Aorta (tissue), 5 donors: ENCODE results near the gene NGFR. TPM values are rescaled to one million over a fixed set of nuclear protein-coding genes. Genes with fewer than 3 reads are reported as not detected.

Experiments
- ATAC-seq: fragments of 200-7000 bp; cut with Tn5 transposase; one replicate; pipeline ENCODE4 v1.9.1; 2022; ENCODE audit warnings: moderate library complexity; ENCODE audit not compliant: low FRiP score
- DNase-seq, 2 donors: peaks; one replicate each; pipeline ENCODE4 v3.0.0-alpha.2; 2020
- H3K27ac ChIP-seq, 2 donors: one replicate each; pipeline ENCODE4 v1.5.1; 2013; ENCODE audit warnings: low read length in 2 of 2, mild to moderate bottlenecking in 2 of 2, moderate library complexity in 2 of 2, control low read depth in 1 of 2, inconsistent platforms in 1 of 2, low read depth in 1 of 2
- H3K27me3 ChIP-seq, 2 donors: one replicate each; pipeline ENCODE4 v1.6.1; 2013; ENCODE audit warnings: control low read depth in 1 of 2, low read length in 1 of 2, mild to moderate bottlenecking in 1 of 2, moderate library complexity in 1 of 2; ENCODE audit not compliant: insufficient read depth in 2 of 2, control insufficient read depth in 1 of 2
- H3K36me3 ChIP-seq, 2 donors: one replicate each; pipeline ENCODE4 v1.6.1; 2013; ENCODE audit warnings: control low read depth in 1 of 2, low read length in 1 of 2, mild to moderate bottlenecking in 1 of 2; ENCODE audit not compliant: insufficient read depth in 2 of 2, control insufficient read depth in 1 of 2
- H3K4me1 ChIP-seq, 2 donors: one replicate each; pipeline ENCODE4 v1.6.1; 2013; ENCODE audit warnings: low read length in 2 of 2, control low read depth in 1 of 2, mild to moderate bottlenecking in 1 of 2, moderate library complexity in 1 of 2; ENCODE audit not compliant: insufficient read depth in 2 of 2, control insufficient read depth in 1 of 2
- H3K4me3 ChIP-seq, 2 donors: one replicate each; pipeline ENCODE4 v1.5.1; 2013; ENCODE audit warnings: low read length in 2 of 2, control low read depth in 1 of 2, mild to moderate bottlenecking in 1 of 2
- H3K9me3 ChIP-seq: one replicate; pipeline ENCODE4 v1.6.1; 2013; ENCODE audit warnings: mild to moderate bottlenecking, low read length; ENCODE audit not compliant: control insufficient read depth
- WGBS, 2 donors: extraction: QIAGEN DNeasy Blood & Tissue Kit; methylation state at CpG; one replicate each; pipeline ENCODE4 v1.1.7; 2013; 5-methylcytosine and 5-hydroxymethylcytosine counted together
- intact Hi-C, 2 donors: fragments of 100-400 bp; cut with DNase I; formaldehyde crosslinking; loops; one replicate each; pipeline versions ENCODE4 v1.14.2 to v1.15.0; 2022
- polyA plus RNA-seq, 2 donors: library from polyadenylated mRNA; stranded (reverse); fragments of 200-250 nt; gene quantifications; one replicate each; pipeline ENCODE4 v1.2.3, GENCODE V29; 2013
- total RNA-seq, 2 donors: library from RNA; stranded (reverse); fragmentation: NEBNext Ultra II Directional; extraction: Animal tissue kit (Norgen Biotek cat#: 25700); gene quantifications; one replicate each; pipeline ENCODE4 v1.2.1, GENCODE V29; 2021
- donor health status: healthy with polysubstance abuse.
- donor health status: Bipolar disorder and iron deficiency.
- donor health status: DM: no; HTN: no; CAD: no.
- donor health status: DM: no; HTN: no; CAD: no.
- donor health status: DM: yes; HTN: yes; CAD: no.

NGFR gene
- total and polyA plus RNA-seq, 4 donors, result 0.75 to 55.7 (median 19.1) TPM

DNA sequence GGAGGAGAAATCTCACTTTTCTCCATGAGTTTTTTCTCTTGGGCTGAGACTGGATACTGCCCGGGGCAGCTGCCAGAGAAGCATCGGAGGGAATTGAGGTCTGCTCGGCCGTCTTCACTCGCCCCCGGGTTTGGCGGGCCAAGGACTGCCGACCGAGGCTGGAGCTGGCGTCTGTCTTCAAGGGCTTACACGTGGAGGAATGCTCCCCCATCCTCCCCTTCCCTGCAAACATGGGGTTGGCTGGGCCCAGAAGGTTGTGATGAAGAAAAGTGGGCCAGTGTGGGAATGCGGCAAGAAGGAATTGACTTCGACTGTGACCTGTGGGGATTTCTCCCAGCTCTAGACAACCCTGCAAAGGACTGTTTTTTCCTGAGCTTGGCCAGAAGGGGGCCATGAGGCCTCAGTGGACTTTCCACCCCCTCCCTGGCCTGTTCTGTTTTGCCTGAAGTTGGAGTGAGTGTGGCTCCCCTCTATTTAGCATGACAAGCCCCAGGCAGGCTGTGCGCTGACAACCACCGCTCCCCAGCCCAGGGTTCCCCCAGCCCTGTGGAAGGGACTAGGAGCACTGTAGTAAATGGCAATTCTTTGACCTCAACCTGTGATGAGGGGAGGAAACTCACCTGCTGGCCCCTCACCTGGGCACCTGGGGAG lies 19.1 kb downstream of the NGFR start:
- peak overlapping the region in 1 of 2 donors; percentile 10 for H3K27ac ChIP-seq
- no peaks in the 10 kb centered on the region for H3K27me3 ChIP-seq
- DNase-seq (peak; percentile 80 to 82), ATAC-seq (peak; percentile 5)
- 35% methylated on average over 15 of the region's 15 CpGs for WGBS, 2 donors
- intact Hi-C loops, result loop anchor here (2.0 to 5.0 kb wide), 2 partner anchors 17 to 38 kb away; no protein-coding TSS in a partner anchor
- no peaks in the 10 kb centered on the region for H3K4me1 ChIP-seq
- H3K4me3 ChIP-seq, result no peak overlapping the region
- H3K9me3 ChIP-seq, result no peaks in the 10 kb centered on the region
- no peaks in the 10 kb centered on the region for H3K36me3 ChIP-seq

DNA sequence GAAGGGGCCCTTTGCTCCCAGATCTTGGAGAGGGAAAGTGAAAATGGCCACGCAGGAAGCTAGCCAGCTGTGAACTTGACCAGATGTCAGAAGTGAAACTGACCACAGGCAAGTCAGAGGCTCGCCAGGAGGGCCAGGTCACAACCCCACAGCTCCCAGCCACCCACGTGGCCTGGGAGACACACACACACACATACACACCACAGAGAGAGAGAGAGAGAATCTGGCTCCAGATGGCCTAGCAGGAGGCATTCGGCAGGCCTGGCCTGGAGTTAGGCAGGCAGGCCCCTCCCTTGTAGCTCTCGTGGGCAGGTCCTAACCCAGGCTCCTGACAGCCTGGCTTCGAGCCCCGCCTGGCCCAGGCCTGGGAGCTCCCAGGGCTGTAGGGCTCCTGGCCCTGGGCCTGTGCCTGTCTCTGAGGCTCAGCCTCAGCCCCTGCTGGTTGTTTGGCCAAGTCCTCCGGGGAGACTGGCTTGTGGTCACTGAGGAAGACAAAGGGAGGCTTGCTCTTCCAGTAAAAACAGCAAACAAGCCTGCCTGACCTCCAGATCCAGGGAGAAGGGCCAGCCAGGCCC lies 20.2 kb downstream of the NGFR start:
- Histone ChIP-seq H3K4me1 (no peaks in the 10 kb centered on the region), H3K9me3 (no peaks in the 10 kb centered on the region), H3K4me3 (no peak overlapping the region), H3K36me3 (no peaks in the 10 kb centered on the region), H3K27ac (peak overlapping the region; percentile 12 to 16), H3K27me3 (no peaks in the 10 kb centered on the region)
- ATAC-seq (peak; percentile 95), DNase-seq (peak; percentile 93 to 95)
- WGBS, 2 donors, result 0 to 3% methylated on average over 6 to 8 of the region's 8 CpGs
- intact Hi-C loops, result loop anchor here in 1 of 2 donors (2.0 kb wide), 1 partner anchor 18 kb away; no protein-coding TSS in a partner anchor

- H3K4me3 ChIP-seq, result no peak overlapping the region
- no peak for ATAC-seq
These were observed 21.1 kb downstream of the NGFR start for GRCh38 chr17:49516180-49516579.

DNA sequence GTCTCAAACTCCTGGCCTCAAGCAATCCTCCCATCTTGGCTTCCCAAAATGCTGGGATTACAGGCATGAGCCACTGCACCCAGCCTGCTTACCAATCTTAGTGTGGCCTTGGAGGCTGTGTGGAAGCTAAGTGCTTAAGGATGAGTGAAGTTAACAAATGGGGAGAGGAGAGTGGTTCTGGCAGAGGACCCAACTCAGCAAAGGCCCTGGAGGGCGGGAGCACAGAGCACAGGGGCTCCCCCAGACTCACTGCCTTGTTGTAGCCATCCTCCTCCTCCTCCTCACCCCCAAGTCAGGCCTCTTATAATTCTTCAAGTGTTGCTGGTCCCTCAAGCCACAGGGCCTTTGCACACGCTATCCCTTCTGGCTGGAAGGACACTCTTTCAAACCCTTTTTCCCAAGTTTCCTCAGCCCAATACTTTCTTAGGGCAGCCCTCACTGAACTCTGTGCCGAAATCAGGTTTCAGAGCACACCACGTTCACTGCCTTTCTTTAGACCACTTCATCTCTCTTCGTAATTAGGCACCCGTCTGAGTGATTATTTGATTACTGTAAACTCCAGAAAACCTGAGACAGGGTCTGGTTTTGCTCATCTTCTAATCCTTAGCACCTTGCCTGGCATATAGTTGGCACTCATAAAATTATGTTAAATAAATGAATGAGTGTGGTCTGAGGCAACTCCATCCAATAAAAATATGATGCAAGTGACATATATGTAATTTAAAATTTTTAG lies 23.4 kb downstream of the NGFR start:
- DNase-seq (peak in 1 of 2 donors; percentile 31), ATAC-seq (no peak)
- Histone ChIP-seq H3K4me1 (no peaks in the 10 kb centered on the region), H3K27me3 (no peaks in the 10 kb centered on the region), H3K36me3 (no peaks in the 10 kb centered on the region), H3K27ac (no peak overlapping the region), H3K9me3 (no peaks in the 10 kb centered on the region), H3K4me3 (no peak overlapping the region)
- 95 to 98% methylated on average over 6 of the region's 6 CpGs for WGBS, 2 donors
- intact Hi-C loops, result no loop called here

More at GRCh38 chr17:49516180-49516579, 21.1 kb downstream of the NGFR start:
- WGBS, 2 donors, result 31 to 37% methylated on average over 5 of the region's 5 CpGs
- DNase-seq, result peak in 1 of 2 donors; percentile 67
- Histone ChIP-seq H3K9me3 (no peaks in the 10 kb centered on the region), H3K27ac (peak overlapping the region in 1 of 2 donors; percentile 12), H3K36me3 (no peaks in the 10 kb centered on the region), H3K4me1 (no peaks in the 10 kb centered on the region), H3K27me3 (no peaks in the 10 kb centered on the region)
- intact Hi-C loops, result no loop called here

DNA sequence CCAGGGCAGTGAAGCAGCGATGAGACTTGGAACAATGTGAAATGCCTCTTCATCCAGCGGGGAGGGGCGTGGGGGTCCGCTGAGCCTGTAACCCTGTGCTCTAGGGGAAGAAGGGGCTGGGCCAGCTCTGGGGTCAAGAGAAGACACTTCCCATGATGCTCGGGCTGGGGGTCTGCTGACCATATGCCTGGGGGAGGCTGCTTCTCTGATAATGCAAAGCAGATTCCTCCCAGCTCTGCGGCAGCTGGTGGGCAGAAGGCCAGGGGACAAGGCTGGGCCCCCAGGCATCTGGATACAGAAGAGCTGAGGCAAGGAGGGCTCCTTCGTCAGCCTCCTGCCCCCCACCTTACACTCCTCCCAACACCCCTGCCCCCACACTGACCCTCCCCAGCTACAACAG lies 24.7 kb downstream of the NGFR start:
- no peak overlapping the region for H3K27ac ChIP-seq
- WGBS, 2 donors, result 89 to 90% methylated on average over 7 of the region's 7 CpGs
- intact Hi-C loops, result no loop called here

DNA sequence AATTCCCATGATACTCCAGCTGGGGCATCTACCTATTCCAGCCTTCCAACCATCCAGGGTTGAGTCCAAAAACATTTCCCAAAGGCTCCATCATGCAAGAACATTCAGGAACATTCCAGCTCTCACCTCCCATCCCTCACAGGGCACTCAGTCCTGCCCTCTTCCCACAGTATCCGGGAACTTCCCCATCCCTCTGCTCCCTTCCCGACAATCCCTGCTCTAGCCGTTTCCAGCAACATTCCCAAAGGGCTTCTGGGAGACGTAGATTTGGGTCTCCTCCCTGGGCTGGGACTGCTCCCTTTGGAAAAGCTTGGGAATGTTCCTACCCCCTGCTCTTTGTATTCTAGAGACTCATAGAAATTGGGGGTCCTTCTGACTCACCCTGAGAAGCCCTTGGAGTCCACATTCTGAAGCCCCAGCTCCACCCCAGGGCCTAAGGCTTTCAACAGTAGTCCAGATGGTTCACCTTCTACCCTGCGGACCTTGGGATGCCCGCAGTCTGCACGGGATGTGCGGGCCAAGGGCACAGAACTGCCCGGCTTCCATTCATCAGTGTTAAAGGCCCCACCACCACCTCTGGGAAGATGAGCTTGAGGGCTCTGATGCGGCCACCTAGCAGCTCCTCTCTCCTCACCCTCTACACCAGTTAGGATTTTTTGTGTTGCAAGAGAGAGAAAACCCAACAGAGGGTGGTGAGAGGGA lies 25.4 kb downstream of the NGFR start:
- no peaks in the 10 kb centered on the region for H3K36me3 ChIP-seq
- H3K27me3 ChIP-seq, result no peaks in the 10 kb centered on the region
- peak in 1 of 2 donors; percentile 60 for DNase-seq
- H3K27ac ChIP-seq, result no peak overlapping the region
- no peak for ATAC-seq
- no peak overlapping the region for H3K4me3 ChIP-seq
- WGBS, 2 donors, result 87 to 94% methylated on average over 10 of the region's 10 CpGs
- no peaks in the 10 kb centered on the region for H3K9me3 ChIP-seq
- intact Hi-C loops, result no loop called here
- no peaks in the 10 kb centered on the region for H3K4me1 ChIP-seq

More for the DNA sequence above, 24.7 kb downstream of the NGFR start:
- Histone ChIP-seq H3K36me3 (no peaks in the 10 kb centered on the region), H3K4me3 (no peak overlapping the region), H3K9me3 (no peaks in the 10 kb centered on the region), H3K27me3 (no peaks in the 10 kb centered on the region), H3K4me1 (no peaks in the 10 kb centered on the region)
- DNase-seq, result peak in 1 of 2 donors; percentile 70
- ATAC-seq, result no peak

DNA sequence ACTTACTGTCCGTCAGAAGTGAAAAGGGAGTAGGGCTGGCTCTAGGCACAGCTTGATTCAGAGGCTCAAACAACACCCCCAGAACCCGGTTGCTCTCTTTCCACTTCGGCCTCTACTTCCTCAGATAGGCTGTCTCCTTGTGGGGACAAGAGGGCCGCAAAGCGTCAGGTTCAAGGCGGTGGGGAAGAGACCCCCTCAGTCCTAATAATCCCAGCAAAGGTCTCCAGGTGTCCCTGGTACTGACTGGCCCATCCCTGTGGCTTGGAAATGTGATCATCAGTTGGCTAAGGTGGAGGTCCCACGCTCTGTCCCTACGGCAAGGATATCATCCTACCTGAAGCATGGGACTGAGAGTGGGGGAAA lies 26.0 kb downstream of the NGFR start:
- H3K4me3 ChIP-seq, result no peak overlapping the region
- WGBS, 2 donors, result 95 to 98% methylated on average over 8 of the region's 8 CpGs
- ATAC-seq (no peak), DNase-seq (peak in 1 of 2 donors; percentile 26)
- H3K9me3 ChIP-seq, result no peaks in the 10 kb centered on the region
- no peaks in the 10 kb centered on the region for H3K36me3 ChIP-seq
- no peak overlapping the region for H3K27ac ChIP-seq
- intact Hi-C loops, result no loop called here
- no peaks in the 10 kb centered on the region for H3K4me1 ChIP-seq
- no peaks in the 10 kb centered on the region for H3K27me3 ChIP-seq

DNA sequence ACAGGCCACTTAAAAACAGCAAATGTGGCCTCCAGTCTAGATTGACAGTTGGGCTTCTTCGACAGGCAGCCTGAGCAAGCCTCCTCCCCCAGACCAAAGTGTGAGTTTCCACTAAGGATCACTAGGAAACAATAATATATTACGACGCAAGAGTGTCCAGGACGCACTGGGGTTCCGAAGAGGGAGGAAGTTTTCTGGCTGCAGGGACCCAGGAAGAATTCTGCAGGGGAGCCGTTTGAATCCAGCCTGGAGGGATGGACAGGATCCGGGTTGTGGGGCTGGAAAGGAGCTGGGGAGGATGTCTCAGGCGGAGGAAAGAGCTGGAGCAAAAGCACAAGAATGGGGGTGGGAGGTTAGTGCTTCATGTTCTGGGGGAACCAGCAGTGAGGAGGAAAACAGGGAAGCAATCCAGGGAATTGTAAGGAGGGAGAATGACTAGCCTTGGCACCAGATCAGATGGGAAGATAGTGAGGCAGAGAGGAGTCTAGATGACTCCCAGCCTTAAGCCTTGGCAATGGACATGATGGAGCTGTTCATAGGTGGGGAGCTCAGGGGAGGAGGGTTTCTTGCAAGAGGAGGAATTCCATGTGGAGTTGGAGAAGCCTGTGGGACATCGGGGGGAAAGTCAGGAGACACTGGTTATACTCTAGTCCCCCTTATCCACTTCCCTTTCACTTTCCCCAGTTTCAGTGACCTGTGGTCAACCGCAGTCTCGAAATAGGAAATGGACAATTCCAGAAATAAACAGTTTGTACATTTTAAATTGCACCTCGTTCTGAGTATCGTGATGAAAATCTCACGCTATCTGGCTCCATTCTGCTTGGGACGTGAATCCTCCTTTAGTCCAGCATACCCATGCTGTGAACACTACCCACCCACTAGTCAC lies 26.6 kb downstream of the NGFR start:
- Histone ChIP-seq H3K27ac (no peak overlapping the region), H3K9me3 (no peaks in the 10 kb centered on the region), H3K36me3 (no peaks in the 10 kb centered on the region), H3K4me3 (no peak overlapping the region), H3K27me3 (no peaks in the 10 kb centered on the region), H3K4me1 (no peaks in the 10 kb centered on the region)
- WGBS, 2 donors, result 79 to 83% methylated on average over 15 of the region's 15 CpGs
- intact Hi-C loops, result no loop called here
- no peak for ATAC-seq
- peak in 1 of 2 donors; percentile 25 for DNase-seq
